GM18517 (cell line): ENCODE measurements around the gene KYNU.
"Not testable (repeated sequence)": the region's sequence is repeated elsewhere in the genome, so short reads cannot be mapped to it uniquely, and the experiment has no call there.

Source experiments
- ATAC-seq: cut with Tn5 transposase; IDR thresholded peaks from one replicate; pipeline ENCODE4 v1.9.1; 2021; ENCODE audit warnings: mild to moderate bottlenecking, moderate library complexity; ENCODE audit not compliant: unreplicated experiment

Gene KYNU

DNA sequence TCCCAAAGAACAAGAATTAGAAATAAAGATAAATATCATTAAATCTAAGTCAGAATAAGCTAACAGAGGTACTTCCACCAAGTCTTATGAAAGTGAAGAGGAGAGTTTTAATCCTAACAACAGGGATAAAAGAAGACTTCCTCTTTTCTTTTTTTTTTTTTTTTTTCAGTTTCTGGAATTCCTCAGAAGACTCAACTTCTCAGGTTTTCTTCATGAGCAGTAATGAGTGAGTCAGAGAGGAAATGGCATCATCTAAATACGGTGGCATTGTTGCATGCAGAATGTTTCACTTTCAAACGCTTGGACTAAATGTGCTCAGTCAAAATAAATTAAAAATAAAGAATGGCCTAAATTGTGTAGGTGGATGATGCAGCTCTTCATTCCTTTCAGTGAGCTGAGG lies 206.2 kb downstream of the KYNU start:
- no peak for ATAC-seq

DNA sequence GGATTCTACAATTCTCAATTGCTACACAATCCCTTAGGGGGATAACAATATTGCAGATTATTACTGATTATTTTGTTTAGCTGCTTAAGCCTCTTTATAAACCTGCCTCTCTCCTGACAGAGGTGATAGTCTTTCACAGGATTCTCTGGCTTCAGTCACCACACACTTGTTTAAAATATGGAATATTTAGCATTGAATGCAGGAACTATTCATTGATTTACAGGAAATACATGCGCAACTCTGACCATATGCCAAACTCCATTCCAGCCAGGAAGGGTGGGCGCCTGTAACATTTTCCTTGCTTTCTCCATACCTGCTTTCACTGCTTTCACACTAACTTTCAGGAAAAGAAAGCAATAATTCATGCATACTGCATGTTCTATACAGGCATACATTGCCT lies 207.0 kb downstream of the KYNU start:
- ATAC-seq: no peak

DNA sequence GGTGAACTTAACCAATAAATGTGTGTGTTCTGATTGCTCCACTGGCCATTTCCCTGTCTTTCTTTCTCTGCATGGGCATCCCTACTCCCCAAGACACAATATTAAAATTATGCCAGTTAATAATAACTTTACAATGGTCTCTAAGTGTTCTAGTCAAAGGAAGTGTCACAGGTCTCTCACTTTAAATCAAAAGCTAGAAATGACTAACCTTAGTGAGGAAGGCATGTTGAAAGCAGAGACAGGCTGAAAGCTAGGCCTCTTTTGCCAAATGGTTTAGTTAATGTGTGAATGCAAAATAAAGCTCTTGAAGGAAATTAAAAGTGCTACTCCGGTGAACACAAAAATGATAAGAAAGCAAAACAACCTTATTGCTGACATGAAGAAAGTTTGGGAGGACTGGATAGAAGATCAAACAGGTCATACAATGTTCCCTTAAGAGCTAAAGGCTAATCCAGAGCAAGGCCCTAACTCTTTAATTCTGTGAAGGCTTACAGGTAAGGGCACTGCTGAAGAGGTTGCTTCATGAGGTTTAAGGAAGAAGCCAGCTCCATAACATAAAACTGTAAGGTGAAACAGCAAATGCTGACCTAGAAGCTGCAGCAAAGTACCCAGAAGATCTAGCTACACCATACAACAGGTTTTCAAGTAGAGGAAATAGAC lies 207.8 kb downstream of the KYNU start:
- ATAC-seq: peak; percentile 80

DNA sequence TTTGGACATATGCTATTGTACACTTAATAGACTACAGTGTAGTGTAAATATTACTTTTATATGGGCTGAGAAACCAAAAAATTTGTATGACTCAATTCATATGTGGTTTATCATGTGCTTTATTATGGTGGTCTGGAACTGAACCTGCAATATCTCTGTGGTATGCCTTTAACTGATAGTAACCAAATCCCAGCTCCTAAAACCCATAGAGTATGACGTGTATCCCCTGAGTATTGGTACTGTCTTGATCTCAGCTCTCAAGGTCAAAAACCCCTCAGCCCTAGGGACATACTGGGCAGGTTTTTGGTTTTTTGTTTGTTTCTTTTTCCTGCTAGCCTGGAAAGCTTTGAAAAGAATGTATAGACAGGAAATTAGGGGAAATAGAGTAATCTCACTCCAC lies 209.6 kb downstream of the KYNU start:
- no peak for ATAC-seq

DNA sequence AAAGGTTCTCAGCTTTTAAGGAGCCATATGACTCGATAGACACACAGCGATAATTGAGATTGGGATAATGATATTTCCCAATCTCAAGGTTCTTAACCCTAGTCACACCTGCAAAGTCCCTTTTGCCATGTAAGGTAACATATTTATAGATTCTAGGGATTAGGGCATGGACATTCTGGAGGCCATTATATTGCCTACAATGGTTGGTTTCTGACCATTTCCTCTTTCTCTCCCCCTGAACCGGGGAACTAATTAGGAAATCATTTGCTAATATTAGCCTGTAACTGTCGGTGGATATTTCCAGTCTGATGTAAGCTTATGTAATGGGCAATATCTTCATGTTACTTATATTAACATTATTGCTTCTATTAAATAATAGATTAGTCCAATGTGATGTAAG lies 210.9 kb downstream of the KYNU start:
- no peak for ATAC-seq

DNA sequence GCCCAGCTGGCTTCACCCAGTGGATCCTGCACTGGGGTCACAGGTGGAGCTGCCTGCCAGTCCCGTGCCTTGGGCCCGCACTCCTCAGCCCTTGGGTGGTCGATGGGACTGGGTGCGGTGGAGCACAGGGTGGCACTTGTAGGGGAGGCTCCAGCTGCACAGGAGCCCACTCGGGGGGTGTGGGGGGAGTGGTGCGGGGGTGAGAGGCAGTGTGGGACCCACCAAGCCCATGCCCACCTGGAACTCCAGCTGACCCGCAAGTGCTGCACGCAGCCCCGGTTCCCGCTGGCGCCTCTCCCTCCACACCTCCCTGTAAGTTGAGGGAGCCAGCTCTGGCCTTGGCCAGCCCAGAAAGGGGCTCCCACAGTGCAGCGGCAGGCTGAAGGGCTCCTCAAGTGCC lies 212.1 kb downstream of the KYNU start:
- not testable (repeated sequence) for ATAC-seq
